C4-2B (cell line): ENCODE results near the gene IGSF5.

ENCODE experiments used
- H3K27ac ChIP-seq: fragments of 450-650 bp; 2 replicates; pipeline ENCODE4 v1.5.1; 2017
- CTCF ChIP-seq: fragments of 450-650 bp; conservative IDR thresholded peaks from 2 replicates; pipeline ENCODE4 v1.5.1; 2017; ENCODE audit warnings: mild to moderate bottlenecking
- ZFX ChIP-seq: fragments of 450-650 bp; IDR thresholded peaks from 2 replicates; pipeline ENCODE4 v1.6.1; 2017

The IGSF5 gene

GRCh38 chr21:39712273-39712672 is 32.7 kb upstream of the IGSF5 start:
- no peak overlapping the region for H3K27ac ChIP-seq
- TF ChIP-seq CTCF (no peak), ZFX (no peak)

DNA sequence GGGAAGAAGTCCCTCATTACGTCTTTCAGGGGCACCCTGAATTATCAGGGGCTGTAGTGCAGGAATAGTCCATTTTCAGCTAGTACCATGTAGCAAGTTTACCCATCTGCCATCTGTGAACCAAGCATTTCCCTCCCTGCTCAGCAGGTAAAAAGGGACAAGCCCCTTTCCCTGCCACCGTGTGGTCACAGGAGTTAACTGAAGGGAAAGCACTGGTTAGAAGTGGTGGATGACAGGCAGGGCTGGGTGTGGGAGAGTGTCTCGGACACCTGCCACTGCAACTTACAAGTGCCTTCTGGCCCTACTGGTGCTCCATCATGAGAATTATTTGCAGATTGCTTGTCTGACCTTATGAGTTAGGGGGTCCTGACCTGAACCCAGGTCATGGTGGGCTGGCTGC is 32.0 kb upstream of the IGSF5 start:
- TF ChIP-seq CTCF (peak; percentile 15), ZFX (no peak)
- no peak overlapping the region for H3K27ac ChIP-seq

- TF ChIP-seq CTCF (no peak), ZFX (no peak)
- H3K27ac ChIP-seq: no peak overlapping the region
These were observed 31.1 kb upstream of the IGSF5 start for GRCh38 chr21:39713905-39714304.

DNA sequence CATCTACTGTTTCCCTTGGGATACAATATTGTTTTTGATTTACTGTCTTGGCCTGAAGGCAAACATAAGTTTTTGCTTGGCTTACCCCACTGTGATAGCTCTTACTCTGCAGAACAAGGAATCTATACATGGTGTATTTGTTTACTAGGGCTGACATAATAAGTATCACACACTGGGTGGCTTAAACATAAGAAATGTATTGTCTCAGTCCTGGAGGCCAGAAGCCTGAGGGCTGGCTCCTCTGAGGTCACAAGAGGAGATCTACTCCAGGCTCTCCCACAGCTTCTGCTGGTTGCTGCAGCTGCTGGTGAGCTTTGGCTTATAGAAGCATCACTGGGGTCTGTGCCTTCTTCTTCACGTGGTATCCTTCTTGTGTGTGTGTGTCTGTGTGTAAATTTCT is 30.7 kb upstream of the IGSF5 start:
- no peak overlapping the region for H3K27ac ChIP-seq
- TF ChIP-seq ZFX: no peak
- TF ChIP-seq CTCF: no peak

DNA sequence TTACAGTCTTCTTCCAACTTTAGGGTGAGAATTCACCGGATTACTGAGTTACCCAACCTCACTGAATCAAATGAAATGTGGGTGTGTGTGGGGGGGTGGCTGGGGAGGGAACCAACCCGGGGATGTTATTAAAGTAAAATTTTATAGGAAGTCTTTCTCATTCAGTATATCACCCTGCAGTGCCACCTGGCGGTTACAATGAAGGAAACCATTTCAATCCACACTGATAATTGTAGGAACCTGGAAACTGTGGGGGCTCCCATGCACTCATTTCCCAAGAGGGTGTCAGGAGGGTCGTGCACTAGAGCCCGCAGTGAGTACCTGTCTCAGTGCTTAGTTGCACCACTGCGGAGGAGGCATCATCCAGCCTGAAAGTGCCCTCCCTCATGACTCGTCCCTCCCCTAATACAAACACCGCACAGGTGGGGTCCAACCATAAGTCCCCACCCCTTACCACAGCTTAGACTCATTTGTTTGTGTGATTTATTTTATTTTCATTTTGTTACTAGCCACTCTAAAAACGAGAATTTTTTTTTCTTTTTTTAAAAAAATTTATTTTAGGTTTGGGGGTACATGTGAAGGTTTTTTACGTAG is 29.1 kb upstream of the IGSF5 start:
- TF ChIP-seq ZFX (no peak), CTCF (peak; percentile 75)

GRCh38 chr21:39720126-39720778 is 24.7 kb upstream of the IGSF5 start:
- TF ChIP-seq ZFX: no peak
- no peak; the same call in 1 of the 2 replicates for TF ChIP-seq CTCF
- no peak overlapping the region for H3K27ac ChIP-seq

More for the DNA sequence above, 29.1 kb upstream of the IGSF5 start:
- no peak overlapping the region for H3K27ac ChIP-seq

DNA sequence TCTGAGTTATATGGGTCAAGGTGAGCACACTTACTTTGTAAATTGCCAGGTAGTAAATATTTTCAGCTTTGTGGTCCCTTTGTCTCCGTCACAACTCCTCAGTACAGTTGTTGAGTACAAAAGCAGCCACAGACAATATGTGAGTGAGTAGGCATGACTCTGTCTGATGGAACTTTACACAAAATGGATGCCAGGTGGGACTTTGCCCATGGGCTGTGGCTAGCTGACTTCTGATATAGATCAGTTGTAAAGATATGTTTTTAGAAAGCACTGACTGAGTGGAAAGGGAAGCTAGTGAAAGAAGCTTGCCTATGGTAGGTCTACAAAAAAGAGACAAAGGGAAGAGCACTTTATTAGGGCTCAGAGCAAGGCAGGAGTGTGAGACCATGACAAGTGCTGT is 23.1 kb upstream of the IGSF5 start:
- no peak for TF ChIP-seq ZFX
- no peak for TF ChIP-seq CTCF
- H3K27ac ChIP-seq: no peak overlapping the region
